HEK293 (cell line): Measurements from ENCODE around the gene MAP3K13.
"Not testable (repeated sequence)": the region's sequence is repeated elsewhere in the genome, so short reads cannot be mapped to it uniquely, and the experiment has no call there.

Source experiments
- CTCF ChIA-PET: fragments of 350-600 bp; formaldehyde crosslinking; extraction: SDS; loops from one replicate; lab custom pipeline; 2021; ENCODE audit warnings: antibody characterized with exemption; lab: Yijun Ruan, JAX
- POLR2A ChIA-PET: fragments of 300-600 bp; formaldehyde crosslinking; extraction: SDS; loops from one replicate; lab custom pipeline; 2020; ENCODE audit warnings: antibody characterized with exemption, inconsistent platforms; lab: Yijun Ruan, JAX
- H3K27ac ChIP-seq: fragments of 200-500 bp; sonication (Bioruptor generic); 2 replicates; pipeline ENCODE4 v1.5.1; 2014; ENCODE audit warnings: low read depth, low read length, control low read depth, inconsistent platforms; ENCODE audit errors: extremely low read depth
- H3K36me3 ChIP-seq, 2 experiments: fragments of 200-500 bp in 1 of 2; sonication (Bioruptor generic) in 1 of 2; 1 replicate in 1 of 2; 2 replicates in 1 of 2; pipeline ENCODE4 v1.5.1; 2014 to 2017; ENCODE audit warnings: inconsistent platforms in 2 of 2, low read length in 2 of 2; ENCODE audit not compliant: control insufficient read depth in 2 of 2, insufficient read depth in 1 of 2
- H3K4me1 ChIP-seq: fragments of 200-500 bp; sonication (Bioruptor generic); 2 replicates; pipeline ENCODE4 v1.5.1; 2014; ENCODE audit warnings: mild to moderate bottlenecking, low read length, inconsistent platforms; ENCODE audit not compliant: control insufficient read depth, insufficient read depth
- H3K4me3 ChIP-seq: 2 replicates; pipeline ENCODE4 v1.5.1; 2011; ENCODE audit warnings: low read depth, mild to moderate bottlenecking, control low read depth, low read length, moderate library complexity
- H3K9me3 ChIP-seq: fragments of 200-500 bp; sonication (Bioruptor generic); 2 replicates; pipeline ENCODE4 v1.5.1; 2014; ENCODE audit warnings: low read depth, low read length, inconsistent platforms; ENCODE audit not compliant: control insufficient read depth, insufficient read depth
- OSR2 ChIP-seq: fragments of 450-650 bp; formaldehyde crosslinking; IDR thresholded peaks from 2 replicates; pipeline ENCODE4 v1.5.1; 2016; ENCODE audit warnings: missing biosample characterization, missing genetic modification characterization
- ZEB2 ChIP-seq: fragments of 450-650 bp; formaldehyde crosslinking; IDR thresholded peaks from 2 replicates; pipeline ENCODE4 v1.5.1; 2016; ENCODE audit warnings: missing biosample characterization, missing genetic modification characterization
- ZNF112 ChIP-seq: fragments of 450-650 bp; formaldehyde crosslinking; IDR thresholded peaks from 2 replicates; pipeline ENCODE4 v1.5.0; 2017; ENCODE audit warnings: missing biosample characterization, missing genetic modification characterization
- ZNF2 ChIP-seq: fragments of 450-650 bp; formaldehyde crosslinking; IDR thresholded peaks from 2 replicates; pipeline ENCODE4 v1.5.1; 2016; ENCODE audit warnings: missing biosample characterization, missing genetic modification characterization
- ZNF202 ChIP-seq: fragments of 450-650 bp; formaldehyde crosslinking; IDR thresholded peaks from 2 replicates; pipeline ENCODE4 v1.5.1; 2016; ENCODE audit warnings: missing biosample characterization, missing genetic modification characterization, borderline replicate concordance
- ZNF530 ChIP-seq: fragments of 450-650 bp; formaldehyde crosslinking; IDR thresholded peaks from 2 replicates; pipeline ENCODE4 v1.5.1; 2016; ENCODE audit warnings: low read depth, missing biosample characterization, missing genetic modification characterization
- ZNF600 ChIP-seq: fragments of 450-650 bp; formaldehyde crosslinking; IDR thresholded peaks from 2 replicates; pipeline ENCODE4 v1.5.1; 2016; ENCODE audit warnings: missing biosample characterization, missing genetic modification characterization
- ZNF654 ChIP-seq: fragments of 450-650 bp; formaldehyde crosslinking; IDR thresholded peaks from 2 replicates; pipeline ENCODE4 v1.5.1; 2016; ENCODE audit warnings: low read depth, missing biosample characterization, missing genetic modification characterization
- ZNF701 ChIP-seq: fragments of 450-650 bp; formaldehyde crosslinking; IDR thresholded peaks from 2 replicates; pipeline ENCODE4 v1.5.1; 2016; ENCODE audit warnings: missing biosample characterization, missing genetic modification characterization
- ZNF768 ChIP-seq: fragments of 450-650 bp; formaldehyde crosslinking; IDR thresholded peaks from 2 replicates; pipeline ENCODE4 v1.5.1; 2018; ENCODE audit warnings: missing biosample characterization, mild to moderate bottlenecking, missing genetic modification characterization
- TF ChIP-seq, protein P1 (sequence below): fragments of 450-650 bp; formaldehyde crosslinking; IDR thresholded peaks from 2 replicates; pipeline ENCODE4 v1.5.1; 2016; ENCODE audit warnings: missing biosample characterization, missing genetic modification characterization
- TF ChIP-seq, protein P2 (sequence below): fragments of 450-650 bp; formaldehyde crosslinking; IDR thresholded peaks from 2 replicates; pipeline ENCODE4 v1.5.1; 2017; ENCODE audit warnings: missing biosample characterization, mild to moderate bottlenecking, missing genetic modification characterization, moderate library complexity
- TF ChIP-seq, protein P3 (sequence below): fragments of 450-650 bp; formaldehyde crosslinking; IDR thresholded peaks from 2 replicates; pipeline ENCODE4 v1.5.1; 2017; ENCODE audit warnings: missing biosample characterization, missing genetic modification characterization
- TF ChIP-seq, protein P4 (sequence below): fragments of 450-650 bp; formaldehyde crosslinking; IDR thresholded peaks from 2 replicates; pipeline ENCODE4 v1.5.1; 2016; ENCODE audit warnings: missing biosample characterization, missing genetic modification characterization
- TF ChIP-seq, protein P5 (sequence below): fragments of 450-650 bp; formaldehyde crosslinking; IDR thresholded peaks from 2 replicates; pipeline ENCODE4 v1.5.1; 2016; ENCODE audit warnings: missing biosample characterization, missing genetic modification characterization

Gene MAP3K13

DNA sequence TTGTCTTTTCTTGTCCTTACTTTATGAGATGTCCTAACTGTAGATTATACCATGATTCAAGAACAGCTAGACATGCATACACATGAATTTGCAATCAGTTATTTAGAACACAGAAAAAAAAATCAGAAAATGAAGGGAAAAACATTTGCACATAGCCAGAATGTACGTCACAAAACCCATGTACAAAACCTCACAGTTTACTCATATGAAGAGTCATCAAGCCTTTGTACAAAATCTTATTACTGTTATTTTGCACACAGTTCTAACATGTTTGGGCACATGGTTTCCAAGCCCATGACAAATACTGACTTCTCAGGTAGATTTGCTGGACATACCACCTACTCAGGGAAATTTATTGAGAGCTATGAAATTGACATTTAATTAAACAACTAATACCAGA lies 48.2 kb downstream of the MAP3K13 start:
- Histone ChIP-seq H3K4me3 (no peak overlapping the region), H3K27ac (no peak overlapping the region), H3K9me3 (no peaks in the 10 kb centered on the region), H3K36me3 (no peaks in the 10 kb centered on the region), H3K4me1 (no peaks in the 10 kb centered on the region)
- POLR2A ChIA-PET = no interaction called here
- CTCF ChIA-PET = no interaction called here
- TF ChIP-seq ZNF701 (no peak), ZNF600 (no peak), ZNF768 (tag by site-specific recombination) (no peak), ZNF202 (tag by site-specific recombination) (no peak), ZNF112 (tag by site-specific recombination) (no peak), ZNF530 (no peak), OSR2 (tag by site-specific recombination) (no peak)
- TF ChIP-seq, protein P1, sequence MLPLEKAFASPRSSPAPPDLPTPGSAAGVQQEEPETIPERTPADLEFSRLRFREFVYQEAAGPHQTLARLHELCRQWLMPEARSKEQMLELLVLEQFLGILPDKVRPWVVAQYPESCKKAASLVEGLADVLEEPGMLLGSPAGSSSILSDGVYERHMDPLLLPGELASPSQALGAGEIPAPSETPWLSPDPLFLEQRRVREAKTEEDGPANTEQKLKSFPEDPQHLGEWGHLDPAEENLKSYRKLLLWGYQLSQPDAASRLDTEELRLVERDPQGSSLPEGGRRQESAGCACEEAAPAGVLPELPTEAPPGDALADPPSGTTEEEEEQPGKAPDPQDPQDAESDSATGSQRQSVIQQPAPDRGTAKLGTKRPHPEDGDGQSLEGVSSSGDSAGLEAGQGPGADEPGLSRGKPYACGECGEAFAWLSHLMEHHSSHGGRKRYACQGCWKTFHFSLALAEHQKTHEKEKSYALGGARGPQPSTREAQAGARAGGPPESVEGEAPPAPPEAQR (tag by site-specific recombination) = no peak
- TF ChIP-seq, protein P2, sequence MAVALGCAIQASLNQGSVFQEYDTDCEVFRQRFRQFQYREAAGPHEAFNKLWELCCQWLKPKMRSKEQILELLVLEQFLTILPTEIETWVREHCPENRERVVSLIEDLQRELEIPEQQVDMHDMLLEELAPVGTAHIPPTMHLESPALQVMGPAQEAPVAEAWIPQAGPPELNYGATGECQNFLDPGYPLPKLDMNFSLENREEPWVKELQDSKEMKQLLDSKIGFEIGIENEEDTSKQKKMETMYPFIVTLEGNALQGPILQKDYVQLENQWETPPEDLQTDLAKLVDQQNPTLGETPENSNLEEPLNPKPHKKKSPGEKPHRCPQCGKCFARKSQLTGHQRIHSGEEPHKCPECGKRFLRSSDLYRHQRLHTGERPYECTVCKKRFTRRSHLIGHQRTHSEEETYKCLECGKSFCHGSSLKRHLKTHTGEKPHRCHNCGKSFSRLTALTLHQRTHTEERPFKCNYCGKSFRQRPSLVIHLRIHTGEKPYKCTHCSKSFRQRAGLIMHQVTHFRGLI (tag by site-specific recombination) = no peak

DNA sequence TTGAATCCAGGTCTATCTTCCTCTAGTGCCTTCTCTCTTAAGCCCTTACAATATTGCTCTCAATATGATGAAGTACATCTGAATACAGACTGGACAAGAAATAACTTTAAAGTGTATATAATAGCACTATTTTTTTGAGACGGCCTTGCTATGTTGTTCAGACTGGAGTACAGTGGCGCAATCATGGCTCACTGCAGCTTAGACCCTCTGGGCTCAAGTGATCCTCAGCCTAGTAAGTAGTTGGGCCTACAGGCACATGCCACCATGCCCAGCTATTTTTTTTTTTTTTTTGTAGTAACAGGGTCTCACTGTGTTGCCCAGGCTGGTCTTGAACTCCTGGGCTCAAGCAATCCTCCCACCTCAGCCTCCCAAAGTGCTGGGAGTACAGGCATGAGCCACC lies 53.6 kb downstream of the MAP3K13 start:
- ChIA-PET CTCF (interaction anchor here (0.5 to 0.8 kb wide), 3 partner anchors 8 to 518 kb away, joined by 3 to 7 read pairs (median 3); no protein-coding TSS in a partner anchor), POLR2A (no interaction called here)

DNA sequence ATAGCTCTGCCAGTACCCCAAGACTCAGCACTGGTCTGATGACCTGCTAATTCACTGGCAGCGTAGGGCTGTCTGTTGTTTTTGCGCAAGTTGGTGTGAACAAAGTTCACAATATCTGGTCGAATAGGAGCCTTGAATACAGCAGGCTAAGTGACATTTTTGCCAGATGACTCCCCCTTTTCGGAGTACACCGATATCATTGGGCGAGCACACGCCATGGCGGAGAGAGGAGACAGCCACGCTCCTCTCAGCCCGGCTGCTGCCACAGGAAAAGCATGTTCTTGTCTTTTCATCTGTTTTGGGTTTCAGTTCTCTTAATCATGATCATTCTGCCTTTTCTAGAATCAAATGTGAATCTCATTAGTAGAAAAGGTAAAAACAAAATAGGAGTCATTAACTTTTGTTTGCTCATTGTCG lies 55.6 kb downstream of the MAP3K13 start:
- POLR2A ChIA-PET, H3K36me3 ChIP-seq, H3K4me1 ChIP-seq, CTCF ChIA-PET, H3K27ac ChIP-seq, H3K9me3 ChIP-seq, H3K4me3 ChIP-seq: not testable (repeated sequence)

More for the DNA sequence above, 53.6 kb downstream of the MAP3K13 start:
- Histone ChIP-seq H3K4me1 (no peaks in the 10 kb centered on the region), H3K36me3 (no peaks in the 10 kb centered on the region), H3K4me3 (no peak overlapping the region), H3K9me3 (no peaks in the 10 kb centered on the region), H3K27ac (no peak overlapping the region)
- TF ChIP-seq ZNF2 (no peak), ZEB2 (no peak), ZNF654 (tag by site-specific recombination) (no peak)
- TF ChIP-seq, protein P3, sequence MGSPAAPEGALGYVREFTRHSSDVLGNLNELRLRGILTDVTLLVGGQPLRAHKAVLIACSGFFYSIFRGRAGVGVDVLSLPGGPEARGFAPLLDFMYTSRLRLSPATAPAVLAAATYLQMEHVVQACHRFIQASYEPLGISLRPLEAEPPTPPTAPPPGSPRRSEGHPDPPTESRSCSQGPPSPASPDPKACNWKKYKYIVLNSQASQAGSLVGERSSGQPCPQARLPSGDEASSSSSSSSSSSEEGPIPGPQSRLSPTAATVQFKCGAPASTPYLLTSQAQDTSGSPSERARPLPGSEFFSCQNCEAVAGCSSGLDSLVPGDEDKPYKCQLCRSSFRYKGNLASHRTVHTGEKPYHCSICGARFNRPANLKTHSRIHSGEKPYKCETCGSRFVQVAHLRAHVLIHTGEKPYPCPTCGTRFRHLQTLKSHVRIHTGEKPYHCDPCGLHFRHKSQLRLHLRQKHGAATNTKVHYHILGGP = no peak
- TF ChIP-seq, protein P4, sequence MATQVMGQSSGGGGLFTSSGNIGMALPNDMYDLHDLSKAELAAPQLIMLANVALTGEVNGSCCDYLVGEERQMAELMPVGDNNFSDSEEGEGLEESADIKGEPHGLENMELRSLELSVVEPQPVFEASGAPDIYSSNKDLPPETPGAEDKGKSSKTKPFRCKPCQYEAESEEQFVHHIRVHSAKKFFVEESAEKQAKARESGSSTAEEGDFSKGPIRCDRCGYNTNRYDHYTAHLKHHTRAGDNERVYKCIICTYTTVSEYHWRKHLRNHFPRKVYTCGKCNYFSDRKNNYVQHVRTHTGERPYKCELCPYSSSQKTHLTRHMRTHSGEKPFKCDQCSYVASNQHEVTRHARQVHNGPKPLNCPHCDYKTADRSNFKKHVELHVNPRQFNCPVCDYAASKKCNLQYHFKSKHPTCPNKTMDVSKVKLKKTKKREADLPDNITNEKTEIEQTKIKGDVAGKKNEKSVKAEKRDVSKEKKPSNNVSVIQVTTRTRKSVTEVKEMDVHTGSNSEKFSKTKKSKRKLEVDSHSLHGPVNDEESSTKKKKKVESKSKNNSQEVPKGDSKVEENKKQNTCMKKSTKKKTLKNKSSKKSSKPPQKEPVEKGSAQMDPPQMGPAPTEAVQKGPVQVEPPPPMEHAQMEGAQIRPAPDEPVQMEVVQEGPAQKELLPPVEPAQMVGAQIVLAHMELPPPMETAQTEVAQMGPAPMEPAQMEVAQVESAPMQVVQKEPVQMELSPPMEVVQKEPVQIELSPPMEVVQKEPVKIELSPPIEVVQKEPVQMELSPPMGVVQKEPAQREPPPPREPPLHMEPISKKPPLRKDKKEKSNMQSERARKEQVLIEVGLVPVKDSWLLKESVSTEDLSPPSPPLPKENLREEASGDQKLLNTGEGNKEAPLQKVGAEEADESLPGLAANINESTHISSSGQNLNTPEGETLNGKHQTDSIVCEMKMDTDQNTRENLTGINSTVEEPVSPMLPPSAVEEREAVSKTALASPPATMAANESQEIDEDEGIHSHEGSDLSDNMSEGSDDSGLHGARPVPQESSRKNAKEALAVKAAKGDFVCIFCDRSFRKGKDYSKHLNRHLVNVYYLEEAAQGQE (tag by site-specific recombination) = no peak
- TF ChIP-seq, protein P5, sequence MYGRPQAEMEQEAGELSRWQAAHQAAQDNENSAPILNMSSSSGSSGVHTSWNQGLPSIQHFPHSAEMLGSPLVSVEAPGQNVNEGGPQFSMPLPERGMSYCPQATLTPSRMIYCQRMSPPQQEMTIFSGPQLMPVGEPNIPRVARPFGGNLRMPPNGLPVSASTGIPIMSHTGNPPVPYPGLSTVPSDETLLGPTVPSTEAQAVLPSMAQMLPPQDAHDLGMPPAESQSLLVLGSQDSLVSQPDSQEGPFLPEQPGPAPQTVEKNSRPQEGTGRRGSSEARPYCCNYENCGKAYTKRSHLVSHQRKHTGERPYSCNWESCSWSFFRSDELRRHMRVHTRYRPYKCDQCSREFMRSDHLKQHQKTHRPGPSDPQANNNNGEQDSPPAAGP = no peak
- TF ChIP-seq, all 188 proteins: peak for 0
